HUES64 (cell line): Measurements from ENCODE around the gene GARIN5A.

Source experiments
- H3K27ac ChIP-seq: 2 replicates; pipeline ENCODE4 v1.7.0; 2013; ENCODE audit warnings: low read depth, low read length, inconsistent platforms
- H3K27me3 ChIP-seq: 2 replicates; pipeline ENCODE4 v1.6.1; 2013; ENCODE audit warnings: mild to moderate bottlenecking, low read length; ENCODE audit not compliant: insufficient read depth
- H3K36me3 ChIP-seq: 2 replicates; pipeline ENCODE4 v1.6.1; 2013; ENCODE audit warnings: mild to moderate bottlenecking, low read length; ENCODE audit not compliant: insufficient read depth
- H3K4me1 ChIP-seq: 2 replicates; pipeline ENCODE4 v1.6.1; 2013; ENCODE audit warnings: mild to moderate bottlenecking, low read length, moderate library complexity; ENCODE audit not compliant: insufficient read depth
- H3K4me3 ChIP-seq: 2 replicates; pipeline ENCODE4 v1.5.1; 2013; ENCODE audit warnings: mild to moderate bottlenecking, low read length, moderate library complexity
- H3K9ac ChIP-seq: 2 replicates; pipeline ENCODE4 v1.6.1; 2013; ENCODE audit warnings: mild to moderate bottlenecking, low read depth, low read length
- H3K9me3 ChIP-seq: 2 replicates; pipeline ENCODE4 v1.6.1; 2013; ENCODE audit warnings: low read depth, low read length; ENCODE audit not compliant: insufficient read depth
- WGBS: fragments of 150-250, 120-280 bp; methylation state at CpG from one replicate; pipeline ENCODE4 v1.1.7; 2013; ENCODE audit warnings: missing lambda C conversion rate; 5-methylcytosine and 5-hydroxymethylcytosine counted together

Gene GARIN5A

GRCh38 chr19:50514346-50515167 is 37.9 kb upstream of the GARIN5A start:
- H3K4me3 ChIP-seq: no peak overlapping the region
- 87% methylated on average over 38 of the region's 38 CpGs for WGBS

GRCh38 chr19:50513746-50514345 is 37.2 kb upstream of the GARIN5A start, which contains the start of gene ASPDH:
TSS of gene ASPDH (minus strand) at chr19:50513913. CDS start at chr19:50513823, 90 bp downstream.
- H3K36me3 ChIP-seq: no peaks in the 10 kb centered on the region
- peaks cover under 1% of the 10 kb centered on the region; the same call in 1 of the 2 replicates for H3K27me3 ChIP-seq
- 83% methylated on average over 22 of the region's 22 CpGs for WGBS
- H3K4me1 ChIP-seq: no peaks in the 10 kb centered on the region
- 0 out of 2 replicates have a peak, but pooled peaks cover 3% of the 10 kb centered on the region for H3K9me3 ChIP-seq
- no peak within 1 kb of the TSS for H3K27ac ChIP-seq
- no peak within 1 kb of the TSS for H3K4me3 ChIP-seq
- H3K9ac ChIP-seq: no peak within 1 kb of the TSS

More at GRCh38 chr19:50514346-50515167, 37.9 kb upstream of the GARIN5A start:
- H3K36me3 ChIP-seq: no peaks in the 10 kb centered on the region
- H3K9ac ChIP-seq: no peak overlapping the region
- no peaks in the 10 kb centered on the region; the same call in 1 of the 2 replicates for H3K27me3 ChIP-seq
- H3K9me3 ChIP-seq: 0 out of 2 replicates have a peak, but pooled peaks cover 6% of the 10 kb centered on the region
- no peaks in the 10 kb centered on the region for H3K4me1 ChIP-seq
- H3K27ac ChIP-seq: no peak overlapping the region

GRCh38 chr19:50512999-50513745 is 36.5 kb upstream of the GARIN5A start:
- WGBS: 75% methylated on average over 12 of the region's 12 CpGs
- Histone ChIP-seq H3K36me3 (no peaks in the 10 kb centered on the region), H3K4me1 (no peaks in the 10 kb centered on the region), H3K9me3 (0 out of 2 replicates have a peak, but pooled peaks cover 3% of the 10 kb centered on the region), H3K4me3 (no peak overlapping the region), H3K27me3 (peaks cover 3% of the 10 kb centered on the region; the same call in 1 of the 2 replicates), H3K9ac (no peak overlapping the region), H3K27ac (no peak overlapping the region)

- 93% methylated on average over 36 of the region's 36 CpGs for WGBS
- no peaks in the 10 kb centered on the region for H3K4me1 ChIP-seq
- 0 out of 2 replicates have a peak, but pooled peaks cover 3% of the 10 kb centered on the region for H3K9me3 ChIP-seq
- no peak overlapping the region for H3K4me3 ChIP-seq
- H3K27me3 ChIP-seq: peaks cover 3% of the 10 kb centered on the region; the same call in 1 of the 2 replicates
- H3K27ac ChIP-seq: no peak overlapping the region
- H3K36me3 ChIP-seq: no peaks in the 10 kb centered on the region
- no peak overlapping the region for H3K9ac ChIP-seq
Measured at GRCh38 chr19:50512112-50512998, 35.7 kb upstream of the GARIN5A start.

GRCh38 chr19:50511069-50511822 is 34.6 kb upstream of the GARIN5A start, which contains the start of gene JOSD2:
TSS of gene JOSD2 (minus strand) at chr19:50511191. CDS start at chr19:50510431, 760 bp downstream.
- H3K27ac ChIP-seq: peak within 1 kb of the TSS; percentile 9; the same call in 1 of the 2 replicates
- peaks cover 3% of the 10 kb centered on the region; the same call in 1 of the 2 replicates for H3K27me3 ChIP-seq
- H3K9me3 ChIP-seq: 0 out of 2 replicates have a peak, but pooled peaks cover 3% of the 10 kb centered on the region
- H3K36me3 ChIP-seq: no peaks in the 10 kb centered on the region
- peak within 1 kb of the TSS; percentile 38 for H3K9ac ChIP-seq
- H3K4me3 ChIP-seq: peak within 1 kb of the TSS; percentile 53
- no peaks in the 10 kb centered on the region for H3K4me1 ChIP-seq
- 53% methylated on average over 69 of the region's 69 CpGs for WGBS

GRCh38 chr19:50510700-50511068 is 34.0 kb upstream of the GARIN5A start:
- 42% methylated on average over 10 of the region's 10 CpGs for WGBS
- H3K9ac ChIP-seq: peak overlapping the region; percentile 38

GRCh38 chr19:50510121-50510670 is 33.5 kb upstream of the GARIN5A start:
- Histone ChIP-seq H3K4me1 (no peaks in the 10 kb centered on the region), H3K9ac (peak overlapping the region; percentile 38; the same call in 1 of the 2 replicates), H3K9me3 (0 out of 2 replicates have a peak, but pooled peaks cover 3% of the 10 kb centered on the region), H3K27ac (no peak overlapping the region), H3K4me3 (peak overlapping the region; percentile 53), H3K27me3 (peaks cover 3% of the 10 kb centered on the region; the same call in 1 of the 2 replicates), H3K36me3 (no peaks in the 10 kb centered on the region)
- 73% methylated on average over 26 of the region's 26 CpGs for WGBS

More at GRCh38 chr19:50510700-50511068, 34.0 kb upstream of the GARIN5A start:
- Histone ChIP-seq H3K27me3 (peaks cover 3% of the 10 kb centered on the region; the same call in 1 of the 2 replicates), H3K36me3 (no peaks in the 10 kb centered on the region), H3K27ac (peak overlapping the region; percentile 9; the same call in 1 of the 2 replicates), H3K9me3 (0 out of 2 replicates have a peak, but pooled peaks cover 3% of the 10 kb centered on the region), H3K4me3 (peak overlapping the region; percentile 53), H3K4me1 (no peaks in the 10 kb centered on the region)

GRCh38 chr19:50509366-50509765 is 32.7 kb upstream of the GARIN5A start:
- Histone ChIP-seq H3K4me3 (no peak overlapping the region), H3K36me3 (no peaks in the 10 kb centered on the region), H3K27ac (no peak overlapping the region), H3K4me1 (no peaks in the 10 kb centered on the region), H3K27me3 (peaks cover 3% of the 10 kb centered on the region; the same call in 1 of the 2 replicates), H3K9me3 (0 out of 2 replicates have a peak, but pooled peaks cover 3% of the 10 kb centered on the region), H3K9ac (no peak overlapping the region)
- WGBS: 87% methylated on average over 11 of the region's 11 CpGs

GRCh38 chr19:50508843-50509190 is 32.2 kb upstream of the GARIN5A start:
- Histone ChIP-seq H3K27me3 (peaks cover 3% of the 10 kb centered on the region; the same call in 1 of the 2 replicates), H3K36me3 (no peaks in the 10 kb centered on the region), H3K9ac (no peak overlapping the region), H3K27ac (no peak overlapping the region), H3K4me1 (no peaks in the 10 kb centered on the region), H3K9me3 (0 out of 2 replicates have a peak, but pooled peaks cover 3% of the 10 kb centered on the region), H3K4me3 (no peak overlapping the region)
- 86% methylated on average over 3 of the region's 3 CpGs for WGBS
